ENCODE data around the gene TTC38. TPM values are rescaled to one million over a fixed set of nuclear protein-coding genes. Genes with fewer than 3 reads are reported as not detected.
A peak's percentile ranks its signal among the peaks of the same experiment; 100 is the strongest.

TTC38 gene
- 10 to 100 TPM; 11.3 to 19.5 (median 14.9) TPM for total RNA-seq
- polyA plus RNA-seq, result 10 to 100 TPM in 2 of 3 donors, 1 to 10 TPM in 1; 9.9 to 15.0 (median 13.4) TPM
- long read RNA-seq, donor 1, transcript TTC38-201 (14 exons, 2,610 nt), result major isoform, 9 of 15 reads
- long read RNA-seq, donor 1, partial matches to known transcripts, result 2 of 15 reads
- long read RNA-seq, donor 1, other reads (novel, unspliced or antisense), result 4 of 15 reads
- long read RNA-seq, donor 2, transcript TTC38-201 (14 exons, 2,610 nt), result major isoform, 17 of 39 reads
- long read RNA-seq, donor 2, partial matches to known transcripts, result 4 of 39 reads
- long read RNA-seq, donor 2, other reads (novel, unspliced or antisense), result 17 of 39 reads

DNA sequence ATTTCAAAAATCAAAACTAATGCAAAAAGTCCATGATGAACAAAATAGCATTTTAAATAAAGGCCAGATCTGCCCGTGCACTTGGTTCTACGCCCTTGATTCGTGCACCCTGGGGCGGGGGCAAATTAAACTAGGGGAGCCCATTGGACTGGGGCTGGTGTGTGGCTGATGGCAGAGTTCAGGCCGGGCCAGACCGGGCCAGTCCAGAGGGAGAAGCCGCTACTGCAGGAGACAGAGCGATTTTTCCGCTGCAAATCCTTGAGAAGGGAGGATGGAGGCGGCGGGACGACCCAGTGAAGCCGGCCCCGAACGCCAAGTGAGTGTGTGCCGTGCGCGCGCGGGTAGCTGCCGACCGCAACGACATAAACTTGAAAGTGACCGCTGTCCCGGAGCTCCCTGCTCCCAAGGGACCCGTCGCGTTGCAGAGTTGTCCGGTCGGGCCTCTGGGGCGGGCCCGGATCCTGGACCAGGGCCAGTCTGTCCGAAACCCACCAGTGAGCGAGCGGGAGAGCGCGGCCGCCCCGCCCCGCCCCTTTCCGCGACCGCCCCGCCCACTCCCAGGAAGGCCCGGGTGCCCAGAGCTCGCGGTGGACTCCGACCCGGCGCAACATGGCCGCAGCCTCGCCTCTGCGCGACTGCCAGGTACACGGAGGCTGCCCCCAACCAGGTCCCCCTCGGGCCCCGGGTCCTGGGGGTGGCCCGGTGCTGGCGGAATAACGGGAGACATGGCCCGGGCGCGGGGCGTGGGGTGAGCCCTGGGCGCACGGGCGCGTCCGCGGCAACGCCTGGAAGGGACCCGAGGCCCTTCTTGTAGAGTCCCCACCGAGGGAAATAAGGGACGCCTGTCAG lies at the start of gene TTC38:
TTC38 (plus strand) TSS at position 578 of the 849 bp plus-strand sequence; CDS start at position 610, 32 bp downstream.
- intact Hi-C loops (cut with DNase I), result no loop called here
- 0 to 2% (median 1%) methylated on average over 49 to 74 of the region's 74 CpGs for WGBS, 3 donors
- DNase-seq (peak; percentile 97 to 98), ATAC-seq (peak; percentile 96 to 98 (median 98))
- no peaks in the 10 kb centered on the region for H3K9me3 ChIP-seq
- TF ChIP-seq, protein P1, sequence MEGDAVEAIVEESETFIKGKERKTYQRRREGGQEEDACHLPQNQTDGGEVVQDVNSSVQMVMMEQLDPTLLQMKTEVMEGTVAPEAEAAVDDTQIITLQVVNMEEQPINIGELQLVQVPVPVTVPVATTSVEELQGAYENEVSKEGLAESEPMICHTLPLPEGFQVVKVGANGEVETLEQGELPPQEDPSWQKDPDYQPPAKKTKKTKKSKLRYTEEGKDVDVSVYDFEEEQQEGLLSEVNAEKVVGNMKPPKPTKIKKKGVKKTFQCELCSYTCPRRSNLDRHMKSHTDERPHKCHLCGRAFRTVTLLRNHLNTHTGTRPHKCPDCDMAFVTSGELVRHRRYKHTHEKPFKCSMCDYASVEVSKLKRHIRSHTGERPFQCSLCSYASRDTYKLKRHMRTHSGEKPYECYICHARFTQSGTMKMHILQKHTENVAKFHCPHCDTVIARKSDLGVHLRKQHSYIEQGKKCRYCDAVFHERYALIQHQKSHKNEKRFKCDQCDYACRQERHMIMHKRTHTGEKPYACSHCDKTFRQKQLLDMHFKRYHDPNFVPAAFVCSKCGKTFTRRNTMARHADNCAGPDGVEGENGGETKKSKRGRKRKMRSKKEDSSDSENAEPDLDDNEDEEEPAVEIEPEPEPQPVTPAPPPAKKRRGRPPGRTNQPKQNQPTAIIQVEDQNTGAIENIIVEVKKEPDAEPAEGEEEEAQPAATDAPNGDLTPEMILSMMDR (IDR thresholded peaks at IDR 0.05), result no peak
- no peaks in the 10 kb centered on the region for H3K27me3 ChIP-seq (ENCODE audit: insufficient read depth in 3 of 3, low read length in 2 of 3)
- peak within 1 kb of the TSS; percentile 77 for H3K4me3 ChIP-seq
- H3K4me1 ChIP-seq, result peaks cover 29% of the 10 kb centered on the region
- H3K36me3 ChIP-seq (ENCODE audit: insufficient read depth in 1 of 2, low read depth in 1 of 2), result peaks cover 0 to 19% of the 10 kb centered on the region in 2 donors
- peak within 1 kb of the TSS; percentile 84 for H3K27ac ChIP-seq

- Histone ChIP-seq H3K4me1 (no peaks in the 10 kb centered on the region), H3K36me3 (ENCODE audit: insufficient read depth in 1 of 2, low read depth in 1 of 2) (peaks cover 12 to 89% of the 10 kb centered on the region in 2 donors), H3K9me3 (no peaks in the 10 kb centered on the region), H3K27me3 (ENCODE audit: insufficient read depth in 3 of 3, low read length in 2 of 3) (no peaks in the 10 kb centered on the region), H3K4me3 (no peak overlapping the region), H3K27ac (no peak overlapping the region)
- WGBS, 3 donors, result 72 to 78% (median 77%) methylated on average over 10 of the region's 10 CpGs
- DNase-seq (no peak), ATAC-seq (no peak)
- TF ChIP-seq, protein P1 (IDR thresholded peaks at IDR 0.05), result no peak
- intact Hi-C loops (cut with DNase I), result no loop called here
Measured at GRCh38 chr22:46219636-46220035, 48.2 kb upstream of the TTC38 start.

- no peak for DNase-seq
- Histone ChIP-seq H3K9me3 (no peaks in the 10 kb centered on the region), H3K27ac (no peak overlapping the region), H3K27me3 (ENCODE audit: insufficient read depth in 3 of 3, low read length in 2 of 3) (no peaks in the 10 kb centered on the region), H3K36me3 (ENCODE audit: insufficient read depth in 1 of 2, low read depth in 1 of 2) (peaks cover 12 to 78% of the 10 kb centered on the region in 2 donors), H3K4me3 (no peak overlapping the region), H3K4me1 (no peaks in the 10 kb centered on the region)
- TF ChIP-seq, protein P1 (IDR thresholded peaks at IDR 0.05), result no peak
- WGBS, 3 donors, result 82 to 92% (median 92%) methylated on average over 5 of the region's 5 CpGs
- intact Hi-C loops (cut with DNase I), result no loop called here
- no peak for ATAC-seq
Measured at GRCh38 chr22:46220921-46221320, 46.9 kb upstream of the TTC38 start.

GRCh38 chr22:46224044-46224897 lies 43.5 kb upstream of the TTC38 start:
- intact Hi-C loops (cut with DNase I), result no loop called here

More at GRCh38 chr22:46224044-46224897, 43.5 kb upstream of the TTC38 start:
- H3K36me3 ChIP-seq (ENCODE audit: insufficient read depth in 1 of 2, low read depth in 1 of 2), result peaks cover 9 to 47% of the 10 kb centered on the region in 2 donors
- H3K4me3 ChIP-seq, result no peak overlapping the region
- DNase-seq (no peak), ATAC-seq (no peak)
- TF ChIP-seq, protein P1 (IDR thresholded peaks at IDR 0.05), result no peak
- H3K9me3 ChIP-seq, result no peaks in the 10 kb centered on the region
- no peaks in the 10 kb centered on the region for H3K27me3 ChIP-seq (ENCODE audit: insufficient read depth in 3 of 3, low read length in 2 of 3)
- H3K4me1 ChIP-seq, result no peaks in the 10 kb centered on the region
- H3K27ac ChIP-seq, result no peak overlapping the region
- 84 to 89% (median 86%) methylated on average over 23 of the region's 23 CpGs for WGBS, 3 donors
